GM21619 (cell line): ENCODE results near the gene PALMD.

Source experiments
- ATAC-seq: cut with Tn5 transposase; IDR thresholded peaks from one replicate; pipeline ENCODE4 v1.9.1; 2021; ENCODE audit not compliant: unreplicated experiment

Gene PALMD

GRCh38 chr1:99691175-99691574 is 45.3 kb downstream of the PALMD start:
- ATAC-seq, result no peak

- no peak for ATAC-seq
Measured at GRCh38 chr1:99696616-99697015, 50.7 kb downstream of the PALMD start.

- no peak for ATAC-seq
Measured at GRCh38 chr1:99697580-99697979, 51.7 kb downstream of the PALMD start.

- ATAC-seq, result no peak
Measured at GRCh38 chr1:99700020-99700419, 54.1 kb downstream of the PALMD start.

GRCh38 chr1:99702221-99702620 is 56.3 kb downstream of the PALMD start:
- ATAC-seq, result no peak

- no peak for ATAC-seq
Measured at GRCh38 chr1:99704356-99704816, 58.5 kb downstream of the PALMD start.

- no peak for ATAC-seq
Measured at GRCh38 chr1:99705385-99705784, 59.5 kb downstream of the PALMD start.

GRCh38 chr1:99707535-99708142 is 61.7 kb downstream of the PALMD start:
- peak; percentile 90 for ATAC-seq

- no peak for ATAC-seq
Measured at GRCh38 chr1:99710994-99711393, 65.1 kb downstream of the PALMD start.

- ATAC-seq, result no peak
Measured at GRCh38 chr1:99713006-99713405, 67.1 kb downstream of the PALMD start.

GRCh38 chr1:99717005-99717404 is 71.1 kb downstream of the PALMD start:
- ATAC-seq, result no peak

- ATAC-seq, result no peak
Measured at GRCh38 chr1:99723251-99723650, 77.3 kb downstream of the PALMD start.

- no peak for ATAC-seq
Measured at GRCh38 chr1:99725996-99726395, 80.1 kb downstream of the PALMD start.

GRCh38 chr1:99726407-99726806 is 80.5 kb downstream of the PALMD start:
- ATAC-seq, result no peak

GRCh38 chr1:99726818-99727217 is 80.9 kb downstream of the PALMD start:
- no peak for ATAC-seq

- no peak for ATAC-seq
Measured at GRCh38 chr1:99727575-99728185, 81.8 kb downstream of the PALMD start.

GRCh38 chr1:99728494-99729235 is 82.8 kb downstream of the PALMD start:
- no peak for ATAC-seq

GRCh38 chr1:99731384-99731783 is 85.5 kb downstream of the PALMD start:
- ATAC-seq, result no peak

- no peak for ATAC-seq
Measured at GRCh38 chr1:99735852-99736251, 89.9 kb downstream of the PALMD start.

GRCh38 chr1:99737016-99737415 is 91.1 kb downstream of the PALMD start:
- ATAC-seq, result no peak

- no peak for ATAC-seq
Measured at GRCh38 chr1:99738858-99739465, 93.0 kb downstream of the PALMD start.

- ATAC-seq, result no peak
Measured at GRCh38 chr1:99740141-99740540, 94.2 kb downstream of the PALMD start.
